GM19239 (cell line): ENCODE data around the gene SLC6A17.

Experiments
- DNase-seq: peaks from one replicate; pipeline ENCODE4 v3.0.0; 2011; ENCODE audit warnings: low spot score; ENCODE audit not compliant: insufficient read length
- FAIRE-seq: peaks from 2 replicates; lab custom pipeline; 2011; peaks lifted over from hg19 to GRCh38; lab: Jason Lieb, UNC

SLC6A17 gene

GRCh38 chr1:110214454-110215404 lies 64.4 kb downstream of the SLC6A17 start:
- no peak for FAIRE-seq
- no peak for DNase-seq

GRCh38 chr1:110215621-110216515 lies 65.6 kb downstream of the SLC6A17 start:
- FAIRE-seq (no peak), DNase-seq (no peak)

DNA sequence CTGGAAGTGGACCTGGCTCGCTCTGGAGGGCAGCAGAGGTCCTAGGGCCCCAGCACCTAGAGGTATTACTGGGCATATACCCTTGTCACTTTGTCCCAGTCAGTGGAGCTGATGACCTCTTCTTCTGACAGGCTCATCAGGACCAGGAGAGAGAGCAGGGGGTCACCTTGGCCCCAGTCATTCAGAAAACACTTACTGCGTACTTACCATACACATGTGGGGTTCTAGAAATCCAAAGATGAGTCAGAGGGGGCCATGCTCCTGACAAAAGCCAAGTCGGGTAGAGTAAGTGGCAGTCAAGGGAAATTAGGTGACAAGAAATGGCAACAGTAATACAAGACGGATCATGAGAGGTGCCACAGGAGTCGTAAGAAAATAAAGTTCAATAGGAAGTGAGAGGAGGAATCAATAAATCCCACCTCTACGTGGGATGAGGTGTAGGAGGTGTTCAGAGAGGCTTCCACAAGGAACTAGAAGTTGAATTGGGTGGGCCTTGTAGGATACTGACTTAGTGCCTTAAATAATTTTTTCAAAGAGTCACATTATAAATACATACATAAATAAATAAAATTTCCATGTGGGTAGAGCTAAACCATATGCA lies 66.7 kb downstream of the SLC6A17 start:
- DNase-seq (no peak), FAIRE-seq (no peak)

DNA sequence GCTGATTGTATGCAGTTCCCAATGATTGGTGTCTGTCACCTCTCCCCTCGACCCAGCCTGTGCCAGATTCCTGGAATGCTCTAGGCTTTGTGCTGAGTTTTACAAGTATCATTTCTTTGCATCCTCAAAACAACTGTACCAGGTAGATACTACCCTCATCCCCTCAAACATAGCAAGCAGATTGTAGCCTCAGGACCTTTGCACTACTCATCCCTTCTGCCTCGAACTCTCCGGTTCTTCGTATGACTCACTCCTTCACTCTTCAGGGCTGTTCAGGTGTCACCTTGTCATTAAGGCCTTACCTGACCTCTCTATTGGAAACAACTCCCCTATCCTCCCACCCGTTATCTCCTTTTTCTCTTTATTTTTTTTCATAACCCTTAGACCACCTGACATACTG lies 67.8 kb downstream of the SLC6A17 start:
- no peak for FAIRE-seq
- DNase-seq, result no peak

GRCh38 chr1:110218739-110219138 lies 68.4 kb downstream of the SLC6A17 start:
- FAIRE-seq (no peak), DNase-seq (no peak)

GRCh38 chr1:110220324-110220723 lies 70.0 kb downstream of the SLC6A17 start:
- FAIRE-seq (no peak), DNase-seq (no peak)

DNA sequence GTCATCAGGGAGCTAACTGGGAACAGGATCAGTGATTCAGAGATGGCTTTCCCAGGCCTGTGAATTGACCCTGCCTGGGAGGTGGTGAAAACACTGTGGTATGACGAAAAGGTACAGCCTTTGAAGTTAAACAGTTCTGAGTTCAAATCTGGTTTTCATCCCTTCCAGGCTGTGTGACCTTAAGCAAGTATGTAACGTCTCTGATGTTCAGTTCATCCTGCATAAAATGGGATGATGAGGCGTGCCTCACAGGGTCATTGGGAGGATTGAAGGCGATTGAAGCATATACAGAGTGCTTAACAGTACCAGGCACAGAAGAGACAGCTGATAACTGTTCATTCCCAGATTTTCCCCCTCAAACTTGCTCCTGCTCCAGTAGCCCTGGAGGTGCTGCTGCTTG lies 70.8 kb downstream of the SLC6A17 start:
- no peak for DNase-seq
- no peak for FAIRE-seq

DNA sequence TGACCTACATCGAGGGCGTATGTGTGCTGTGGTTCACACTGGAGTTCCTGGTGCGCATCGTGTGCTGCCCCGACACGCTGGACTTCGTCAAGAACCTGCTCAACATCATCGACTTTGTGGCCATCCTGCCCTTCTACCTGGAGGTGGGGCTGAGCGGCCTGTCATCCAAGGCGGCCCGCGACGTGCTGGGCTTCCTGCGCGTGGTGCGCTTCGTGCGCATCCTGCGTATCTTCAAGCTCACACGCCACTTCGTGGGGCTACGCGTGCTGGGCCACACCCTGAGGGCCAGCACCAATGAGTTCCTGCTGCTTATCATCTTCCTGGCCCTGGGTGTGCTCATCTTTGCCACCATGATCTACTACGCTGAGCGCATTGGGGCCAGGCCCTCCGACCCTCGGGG lies 72.8 kb downstream of the SLC6A17 start:
- no peak for FAIRE-seq

GRCh38 chr1:110223581-110223980 lies 73.3 kb downstream of the SLC6A17 start:
- FAIRE-seq (no peak), DNase-seq (no peak)

More for the DNA sequence above, 72.8 kb downstream of the SLC6A17 start:
- no peak for DNase-seq

- DNase-seq (no peak), FAIRE-seq (no peak)
Measured at GRCh38 chr1:110224240-110224995, 74.1 kb downstream of the SLC6A17 start.

GRCh38 chr1:110225212-110225611 lies 74.9 kb downstream of the SLC6A17 start:
- no peak for FAIRE-seq
- DNase-seq, result no peak

GRCh38 chr1:110225756-110226404 lies 75.6 kb downstream of the SLC6A17 start:
- FAIRE-seq (no peak), DNase-seq (no peak)

DNA sequence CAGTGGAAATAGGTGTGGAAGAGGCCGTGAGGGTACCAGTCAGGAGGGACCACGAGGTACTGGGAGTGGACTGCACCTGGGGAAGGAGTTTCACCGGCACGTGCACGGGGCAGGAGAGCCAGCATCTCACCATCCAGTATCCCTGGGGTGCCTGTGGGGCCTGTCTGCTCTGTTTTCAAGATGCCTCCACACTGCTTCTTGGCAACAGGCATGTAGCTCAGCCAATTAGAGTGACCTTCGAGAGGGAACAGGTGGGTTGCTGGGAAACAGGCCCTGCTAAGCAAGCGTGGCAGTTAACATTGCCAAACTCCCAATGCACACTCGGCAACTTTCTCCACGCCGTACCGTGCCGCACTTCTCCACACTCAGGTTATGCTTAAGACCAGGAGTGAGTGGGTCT lies 77.5 kb downstream of the SLC6A17 start:
- no peak for DNase-seq
- no peak for FAIRE-seq

DNA sequence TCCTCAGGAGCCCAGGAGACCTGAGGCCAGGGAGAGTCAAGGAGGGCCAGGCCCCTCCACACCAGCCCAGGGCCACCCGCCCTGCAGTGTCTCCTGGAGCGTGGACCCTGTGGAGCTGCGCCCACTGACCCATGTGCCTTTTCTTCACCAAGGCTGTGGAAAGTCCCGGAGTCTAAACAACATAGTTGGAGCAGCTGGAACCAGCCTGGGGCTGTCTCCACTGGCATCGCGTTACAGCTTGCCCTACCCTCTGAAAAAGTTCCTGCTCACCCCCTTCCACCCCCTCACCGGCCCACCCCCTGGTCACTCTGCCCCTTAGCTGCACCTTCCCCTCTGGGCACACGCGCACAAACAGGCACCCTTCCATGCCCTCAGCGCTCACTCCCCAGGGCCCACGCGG lies 78.1 kb downstream of the SLC6A17 start:
- FAIRE-seq, result no peak
- no peak for DNase-seq

GRCh38 chr1:110228869-110229268 lies 78.6 kb downstream of the SLC6A17 start:
- FAIRE-seq (no peak), DNase-seq (no peak)

DNA sequence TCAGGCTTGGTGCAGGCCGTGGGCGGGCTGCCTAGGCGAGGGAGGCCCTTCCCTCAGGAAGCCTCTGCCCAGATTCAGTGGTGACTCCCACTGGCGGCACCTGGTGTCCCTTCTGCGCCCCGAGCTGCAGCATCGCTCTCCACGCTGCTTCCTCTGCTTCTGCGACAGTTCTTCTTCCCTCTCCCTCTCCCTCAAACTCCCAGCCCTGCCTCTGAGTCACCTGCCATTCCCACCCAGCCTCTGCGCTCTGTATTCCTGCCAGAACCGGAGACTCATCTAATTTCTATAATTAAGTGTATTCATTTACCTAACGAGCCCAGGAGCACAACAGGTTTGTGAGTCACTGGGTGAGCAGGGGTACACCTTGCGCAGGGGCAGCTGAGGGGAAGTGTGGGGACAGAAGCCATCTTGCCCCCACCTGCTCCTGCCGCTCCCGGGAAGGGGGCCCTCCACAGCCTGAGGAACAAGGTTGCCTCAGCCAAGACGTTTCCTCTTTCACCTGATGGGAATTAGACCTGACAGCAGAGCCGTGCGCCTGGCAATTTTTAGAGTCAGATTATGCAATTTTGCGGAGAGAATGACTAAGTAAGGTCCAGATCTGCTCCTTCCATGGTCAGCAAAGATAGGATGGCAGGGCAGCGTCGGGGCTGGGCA lies 79.2 kb downstream of the SLC6A17 start:
- FAIRE-seq, result no peak

DNA sequence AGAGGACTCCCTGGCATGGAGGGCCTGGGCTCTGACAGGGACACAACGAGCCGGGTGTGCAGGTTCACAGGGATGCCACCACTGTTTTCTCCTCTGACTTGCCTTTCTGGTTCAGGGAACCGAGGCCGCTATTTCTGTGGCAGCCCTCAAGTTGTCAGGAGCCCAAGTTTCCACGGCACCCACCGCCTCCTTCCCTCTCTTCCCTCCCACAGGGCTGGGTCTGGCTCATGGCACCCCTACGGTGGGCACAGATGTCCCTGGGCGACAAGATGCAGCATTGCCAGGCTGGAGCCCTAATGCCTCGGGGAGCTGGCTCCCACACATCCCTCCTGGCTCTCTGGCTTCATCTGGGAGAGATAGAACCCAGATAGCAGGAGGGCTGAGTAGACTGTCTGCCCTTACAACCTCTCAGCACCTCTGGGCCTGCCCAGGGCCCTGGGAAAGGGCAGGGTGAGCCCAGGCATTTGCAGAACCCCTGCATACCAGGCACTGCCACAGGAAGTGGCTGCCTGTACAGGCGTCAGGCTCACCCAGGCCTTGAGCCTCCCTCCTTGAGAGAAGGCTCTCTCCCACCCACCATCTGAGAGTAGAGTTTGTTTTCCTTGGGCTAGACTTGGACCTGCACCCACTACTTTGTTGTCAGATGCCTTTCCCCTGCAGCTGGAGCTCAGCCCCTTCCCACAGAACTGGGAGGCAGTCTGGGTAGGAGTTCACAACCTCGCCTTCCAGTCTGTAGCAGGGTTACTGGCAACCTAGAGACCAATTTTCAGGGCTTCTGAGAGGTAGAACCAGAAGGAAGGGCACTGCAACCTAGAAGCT lies 80.3 kb downstream of the SLC6A17 start:
- no peak for FAIRE-seq
- no peak for DNase-seq

More for the DNA sequence above, 79.2 kb downstream of the SLC6A17 start:
- DNase-seq, result no peak

DNA sequence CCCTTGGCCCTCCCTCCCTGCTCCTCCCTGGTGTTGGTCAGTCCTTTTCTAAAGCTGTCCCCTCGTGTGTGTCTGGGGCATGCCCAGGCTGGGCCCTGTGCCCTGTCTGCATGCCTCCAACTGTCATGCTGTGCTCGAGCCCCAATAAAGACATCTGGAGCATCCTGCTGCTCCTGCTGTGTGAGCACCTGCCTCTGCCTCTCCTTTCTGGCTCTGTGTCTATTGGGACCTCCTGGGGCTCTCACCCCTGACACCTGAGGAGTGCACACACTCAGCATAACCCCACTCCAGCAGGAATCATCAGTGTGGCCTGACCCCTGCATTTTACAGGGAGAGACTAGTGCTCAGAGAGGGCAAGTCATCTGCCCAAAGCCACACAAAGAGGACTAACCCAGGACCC lies 83.6 kb downstream of the SLC6A17 start:
- no peak for DNase-seq
- no peak for FAIRE-seq
